ENCODE data around the gene MGMT. TPM values are rescaled to one million over a fixed set of nuclear protein-coding genes. Genes with fewer than 3 reads are reported as not detected.
A peak's percentile ranks its signal among the peaks of the same experiment; 100 is the strongest.

MGMT gene
- total and polyA plus RNA-seq, 2 of the 4 experiments (the other 2 are of a cell fraction): 11.5 to 17.8 TPM

DNA sequence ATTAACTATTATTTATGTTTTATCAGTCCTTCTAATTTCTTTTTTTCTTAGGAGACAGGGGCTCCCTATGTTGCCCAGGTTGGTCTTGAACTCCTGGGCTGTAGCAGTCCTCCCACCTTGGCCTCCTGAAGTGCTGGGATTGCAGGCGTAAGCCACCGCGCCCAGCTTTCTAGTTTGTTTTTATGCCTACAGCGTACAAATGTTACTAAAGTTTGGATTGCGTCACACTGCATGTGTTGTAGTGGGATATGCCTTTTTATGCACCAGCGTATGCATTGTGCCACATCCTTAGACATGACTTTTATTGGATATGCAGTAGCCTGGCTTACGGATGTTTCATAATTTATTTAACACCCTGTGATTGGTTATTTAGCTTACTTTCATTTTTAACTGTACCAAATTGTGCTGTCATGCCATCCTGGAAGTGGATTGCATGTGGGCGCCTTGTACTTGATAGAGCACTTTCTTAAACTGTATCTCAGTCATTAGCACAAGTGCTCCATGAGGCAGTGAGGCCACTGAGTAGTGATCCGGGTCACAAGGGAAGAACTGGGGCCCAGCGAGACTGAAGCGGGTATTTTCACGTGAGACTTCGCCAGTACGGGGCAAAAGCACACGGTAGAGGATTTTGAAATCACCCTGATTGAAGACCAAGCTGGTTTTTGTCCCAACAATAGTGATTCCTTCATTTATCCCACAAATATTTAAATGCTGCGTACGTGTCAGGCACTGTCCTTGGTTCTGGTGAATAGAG lies 165.0 kb downstream of the MGMT start:
- Histone ChIP-seq H3K9ac (ENCODE audit: low read depth, low read length) (no peak overlapping the region), H2BK15ac (ENCODE audit: low read depth, low read length) (no peak overlapping the region), H3K79me1 (ENCODE audit: low read depth in 1 of 2, low read length in 2 of 2) (no peaks in the 10 kb centered on the region; a peak in 1 of 4 replicates), H4K8ac (ENCODE audit: low read depth in 2 of 2, low read length in 2 of 2) (no peak overlapping the region), H3K4me3 (ENCODE audit: insufficient read depth, low read depth, low read length) (no peak overlapping the region), H2AFZ (replicated peaks; ENCODE audit: low read length, poor library complexity) (no peak overlapping the region), H4K5ac (ENCODE audit: low read depth, low read length) (no peak overlapping the region), H3K18ac (ENCODE audit: low read depth, low read length) (no peak overlapping the region), H3K9me1 (ENCODE audit: insufficient read depth, low read length) (no peaks in the 10 kb centered on the region), H3K36me3 (ENCODE audit: control insufficient read depth, insufficient read depth, low read length) (no peaks in the 10 kb centered on the region), H3K56ac (ENCODE audit: extremely low read depth, insufficient read depth, low read length) (no peak overlapping the region), H2BK120ac (ENCODE audit: low read depth, low read length) (no peak overlapping the region), H3K14ac (replicated peaks; ENCODE audit: low read depth, low read length) (no peak overlapping the region), H2AK9ac (replicated peaks; ENCODE audit: low read depth, low read length, poor library complexity) (no peak overlapping the region), H2AK5ac (ENCODE audit: low read depth, low read length) (no peak overlapping the region), H3K23ac (ENCODE audit: low read depth, low read length) (no peak overlapping the region), H2BK20ac (ENCODE audit: low read depth, low read length) (no peak overlapping the region), H3K9me3 (ENCODE audit: control insufficient read depth, insufficient read depth, low read length) (peaks cover 5% of the 10 kb centered on the region; the same call in 1 of the 2 replicates), H3K27ac (ENCODE audit: insufficient read depth, low read length) (no peak overlapping the region), H3K4me1 (ENCODE audit: control insufficient read depth, insufficient read depth, low read length) (peaks cover 4% of the 10 kb centered on the region; the same call in 1 of the 2 replicates), H3K4ac (ENCODE audit: low read depth, low read length) (no peak overlapping the region), H3K4me2 (ENCODE audit: low read depth, low read length) (no peak overlapping the region), H2BK5ac (ENCODE audit: low read depth, low read length, poor library complexity, severe bottlenecking) (no peak overlapping the region), H4K20me1 (ENCODE audit: insufficient read depth, low read length) (no peaks in the 10 kb centered on the region), H4K91ac (ENCODE audit: insufficient read depth, low read depth, low read length) (no peak overlapping the region), H3K27me3 (ENCODE audit: control insufficient read depth, insufficient read depth, low read length) (no peaks in the 10 kb centered on the region)
- no peak for ATAC-seq (ENCODE audit: low read depth)
- dilution Hi-C loops (cut with HindIII; ENCODE audit: low sequenced_read_pairs, unreplicated experiment): no loop called here
- TF ChIP-seq MXI1 (IDR thresholded peaks at IDR 0.05; ENCODE audit: borderline replicate concordance, low read depth, low read length): no peak
- no peak for TF ChIP-seq NFE2L2 (IDR thresholded peaks at IDR 0.05; ENCODE audit: low read depth, low read length)
- TF ChIP-seq RFX5 (IDR thresholded peaks at IDR 0.05; ENCODE audit: low read depth, low read length): no peak
- peak; percentile 68 for TF ChIP-seq CEBPB (IDR thresholded peaks at IDR 0.05; ENCODE audit: low read depth, low read length)
- TF ChIP-seq MAZ (IDR thresholded peaks at IDR 0.05; ENCODE audit: borderline replicate concordance, low read depth, low read length): no peak
- TF ChIP-seq SMC3 (IDR thresholded peaks at IDR 0.05; ENCODE audit: low read depth, low read length): no peak
- no peak for TF ChIP-seq BHLHE40 (IDR thresholded peaks at IDR 0.05; ENCODE audit: low read depth, low read length)
- TF ChIP-seq, protein P1, sequence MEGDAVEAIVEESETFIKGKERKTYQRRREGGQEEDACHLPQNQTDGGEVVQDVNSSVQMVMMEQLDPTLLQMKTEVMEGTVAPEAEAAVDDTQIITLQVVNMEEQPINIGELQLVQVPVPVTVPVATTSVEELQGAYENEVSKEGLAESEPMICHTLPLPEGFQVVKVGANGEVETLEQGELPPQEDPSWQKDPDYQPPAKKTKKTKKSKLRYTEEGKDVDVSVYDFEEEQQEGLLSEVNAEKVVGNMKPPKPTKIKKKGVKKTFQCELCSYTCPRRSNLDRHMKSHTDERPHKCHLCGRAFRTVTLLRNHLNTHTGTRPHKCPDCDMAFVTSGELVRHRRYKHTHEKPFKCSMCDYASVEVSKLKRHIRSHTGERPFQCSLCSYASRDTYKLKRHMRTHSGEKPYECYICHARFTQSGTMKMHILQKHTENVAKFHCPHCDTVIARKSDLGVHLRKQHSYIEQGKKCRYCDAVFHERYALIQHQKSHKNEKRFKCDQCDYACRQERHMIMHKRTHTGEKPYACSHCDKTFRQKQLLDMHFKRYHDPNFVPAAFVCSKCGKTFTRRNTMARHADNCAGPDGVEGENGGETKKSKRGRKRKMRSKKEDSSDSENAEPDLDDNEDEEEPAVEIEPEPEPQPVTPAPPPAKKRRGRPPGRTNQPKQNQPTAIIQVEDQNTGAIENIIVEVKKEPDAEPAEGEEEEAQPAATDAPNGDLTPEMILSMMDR (conservative IDR thresholded peaks at IDR 0.05; ENCODE audit: low read depth, low read length): no peak
- TF ChIP-seq MAFK (IDR thresholded peaks at IDR 0.05; ENCODE audit: low read depth, low read length): no peak
- BruUV-seq (replicated peaks): no TSS peak
- DNase-seq: no peak
- ChIA-PET POLR2A (ENCODE audit: unreplicated experiment) (no interaction called here), CTCF (no interaction called here)
- WGBS, 2 experiments (ENCODE audit: extremely low coverage in 2 of 2, insufficient read length in 1 of 2): 94% methylated on average over 5 of the region's 17 CpGs; no CpG with 5 or more reads in 1 of the 2 experiments
- in situ Hi-C loops (cut with MboI; ENCODE audit: low sequenced_read_pairs): no loop called here
- intact Hi-C loops (cut with micrococcal nuclease): no loop called here

Measured in IMR-90 (cell line).